Left lung (tissue), 10 donors: ENCODE measurements around the gene TMEM135. TPM values are rescaled to one million over a fixed set of nuclear protein-coding genes. Genes with fewer than 3 reads are reported as not detected.

Source experiments
- ATAC-seq: fragments of 200-7000 bp; cut with Tn5 transposase; one replicate; pipeline ENCODE4 v1.9.1; 2020; ENCODE audit warnings: moderate library complexity
- DNase-seq, 4 donors: peaks; one replicate each; pipeline ENCODE4 v3.0.0-alpha.2; 2013 to 2020
- H3K27ac ChIP-seq, 2 donors: fragments of 200-600 bp; sonication (generic) in 1 of 2; one replicate each; pipeline versions ENCODE4 v1.5.0 to v1.8.0; 2020 to 2021
- H3K27me3 ChIP-seq, 2 donors: fragments of 200-600 bp; sonication (generic) in 1 of 2; one replicate each; pipeline versions ENCODE4 v1.5.0 to v1.8.0; 2020 to 2021
- H3K36me3 ChIP-seq, 2 donors: fragments of 200-600 bp; sonication (generic) in 1 of 2; one replicate each; pipeline versions ENCODE4 v1.5.0 to v1.8.0; 2020 to 2021
- H3K4me1 ChIP-seq, 2 donors: fragments of 200-600 bp; one replicate each; pipeline ENCODE4 v1.8.0; 2021
- H3K4me3 ChIP-seq, 2 donors: fragments of 200-600 bp; sonication (generic) in 1 of 2; one replicate each; pipeline versions ENCODE4 v1.5.0 to v1.8.0; 2020 to 2021; ENCODE audit warnings: mild to moderate bottlenecking in 1 of 2
- H3K9me3 ChIP-seq, 2 donors: fragments of 200-600 bp; sonication (generic) in 1 of 2; one replicate each; pipeline versions ENCODE4 v1.5.0 to v1.8.0; 2020 to 2021
- intact Hi-C, 2 donors: fragments of 100-400 bp; cut with DNase I; formaldehyde crosslinking; loops; one replicate each; pipeline versions ENCODE4 v1.11.2 to v1.14.2; 2022
- polyA plus RNA-seq, 6 donors: library from polyadenylated mRNA; unstranded; fragments of 120-200 nt; gene quantifications; one replicate each; pipeline ENCODE4 v1.2.1, GENCODE V29; 2013; ENCODE audit not compliant: insufficient read length in 6 of 6
- total RNA-seq, 2 donors: library from RNA; stranded (reverse); fragmentation: NEBNext Ultra II Directional; extraction: Animal tissue kit (Norgen Biotek cat#: 25700); gene quantifications; one replicate each; pipeline ENCODE4 v1.2.1, GENCODE V29; 2021
- TF ChIP-seq, protein P1 (sequence below), 2 donors: fragments of 200-600 bp; sonication (generic) in 1 of 2; IDR thresholded peaks; one replicate each; pipeline versions ENCODE4 v1.5.0 to v1.8.0; 2021; ENCODE audit warnings: antibody characterized with exemption in 2 of 2
- donor health status: DM: no; HTN: yes; CAD: no.
- donor health status: DM: no; HTN: no; CAD: no.

Gene TMEM135
- total and polyA plus RNA-seq, 8 donors: 21.3 to 33.4 (median 27.2) TPM

DNA sequence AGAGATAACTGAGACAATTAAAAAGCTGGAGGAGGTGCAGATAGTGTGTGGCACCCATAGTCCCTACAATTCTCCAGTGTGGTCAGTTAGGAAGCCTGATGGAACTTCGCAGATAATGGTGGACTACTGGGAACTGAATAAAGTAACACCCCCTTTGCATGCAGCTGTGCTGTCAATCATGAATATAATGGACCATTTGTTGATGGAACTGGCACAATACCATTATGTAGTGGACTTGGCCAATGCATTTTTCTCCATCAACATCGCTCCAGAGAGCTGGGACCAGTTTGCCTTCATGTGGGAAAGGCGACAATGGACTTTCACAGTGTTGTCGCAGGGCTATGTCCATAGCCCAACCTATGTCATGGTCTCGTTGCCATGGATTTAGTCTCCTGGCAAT, 324.2 kb downstream of the TMEM135 start:
- no peaks in the 10 kb centered on the region for H3K4me1 ChIP-seq
- H3K27ac ChIP-seq: no peak overlapping the region
- intact Hi-C loops: no loop called here
- H3K27me3 ChIP-seq: no peaks in the 10 kb centered on the region
- no peaks in the 10 kb centered on the region for H3K36me3 ChIP-seq
- no peak for DNase-seq
- TF ChIP-seq, protein P1, sequence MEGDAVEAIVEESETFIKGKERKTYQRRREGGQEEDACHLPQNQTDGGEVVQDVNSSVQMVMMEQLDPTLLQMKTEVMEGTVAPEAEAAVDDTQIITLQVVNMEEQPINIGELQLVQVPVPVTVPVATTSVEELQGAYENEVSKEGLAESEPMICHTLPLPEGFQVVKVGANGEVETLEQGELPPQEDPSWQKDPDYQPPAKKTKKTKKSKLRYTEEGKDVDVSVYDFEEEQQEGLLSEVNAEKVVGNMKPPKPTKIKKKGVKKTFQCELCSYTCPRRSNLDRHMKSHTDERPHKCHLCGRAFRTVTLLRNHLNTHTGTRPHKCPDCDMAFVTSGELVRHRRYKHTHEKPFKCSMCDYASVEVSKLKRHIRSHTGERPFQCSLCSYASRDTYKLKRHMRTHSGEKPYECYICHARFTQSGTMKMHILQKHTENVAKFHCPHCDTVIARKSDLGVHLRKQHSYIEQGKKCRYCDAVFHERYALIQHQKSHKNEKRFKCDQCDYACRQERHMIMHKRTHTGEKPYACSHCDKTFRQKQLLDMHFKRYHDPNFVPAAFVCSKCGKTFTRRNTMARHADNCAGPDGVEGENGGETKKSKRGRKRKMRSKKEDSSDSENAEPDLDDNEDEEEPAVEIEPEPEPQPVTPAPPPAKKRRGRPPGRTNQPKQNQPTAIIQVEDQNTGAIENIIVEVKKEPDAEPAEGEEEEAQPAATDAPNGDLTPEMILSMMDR (IDR thresholded peaks at IDR 0.05): no peak
- ATAC-seq: no peak
- H3K4me3 ChIP-seq: no peak overlapping the region
- no peaks in the 10 kb centered on the region for H3K9me3 ChIP-seq

DNA sequence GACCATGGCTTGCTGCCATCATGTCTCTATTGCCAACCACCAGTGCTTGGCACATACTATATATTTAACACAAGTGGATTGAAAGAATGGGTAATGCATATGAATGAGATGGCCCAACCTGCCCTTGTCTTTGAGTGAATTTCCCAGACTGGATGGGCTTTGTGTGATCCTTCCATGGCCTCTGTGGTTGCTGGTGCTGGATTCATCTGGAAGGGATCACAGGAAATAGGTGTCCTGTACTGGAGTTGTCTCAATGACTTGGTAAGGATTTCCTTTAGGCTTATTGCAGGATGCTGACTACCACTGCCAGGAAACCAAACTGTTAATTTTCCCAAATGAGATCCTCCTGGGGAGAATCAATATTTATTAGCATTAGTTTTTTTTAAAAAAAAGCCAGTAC, 328.6 kb downstream of the TMEM135 start:
- TF ChIP-seq, protein P1 (IDR thresholded peaks at IDR 0.05): no peak
- no peak for DNase-seq
- Histone ChIP-seq H3K27ac (no peak overlapping the region), H3K4me1 (no peaks in the 10 kb centered on the region), H3K9me3 (no peaks in the 10 kb centered on the region), H3K27me3 (no peaks in the 10 kb centered on the region), H3K36me3 (no peaks in the 10 kb centered on the region), H3K4me3 (no peak overlapping the region)
- intact Hi-C loops: no loop called here
- ATAC-seq: no peak

DNA sequence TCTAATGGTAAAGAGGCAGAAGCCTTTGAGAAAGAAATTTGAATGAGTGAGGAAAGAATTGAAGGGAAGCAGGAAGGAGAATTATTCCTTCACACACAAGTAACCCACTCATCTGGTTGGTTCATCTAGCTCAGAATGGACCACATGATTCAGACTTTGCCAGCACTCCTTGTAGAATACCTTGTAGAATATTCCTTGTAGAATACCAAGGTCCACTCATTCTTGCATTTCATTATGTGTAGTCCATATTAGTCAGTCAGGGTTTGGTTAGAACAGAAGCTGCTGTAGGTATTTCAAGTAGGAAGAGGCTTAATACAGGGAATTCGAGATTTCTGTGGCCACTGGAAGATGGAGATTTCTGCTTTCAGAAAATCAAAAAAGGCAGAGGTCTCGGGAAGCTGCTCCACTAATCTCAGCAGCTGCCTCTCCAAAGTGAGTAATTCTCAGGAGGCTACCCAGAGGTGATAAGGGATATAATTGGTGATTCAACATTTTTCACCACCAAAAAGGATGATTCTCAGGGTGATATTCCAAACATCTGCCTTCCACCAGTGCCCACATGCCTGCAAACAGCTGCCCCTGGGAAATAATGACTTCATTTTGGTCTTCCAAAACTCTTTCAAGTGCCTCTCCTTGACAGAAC, 329.1 kb downstream of the TMEM135 start:
- Histone ChIP-seq H3K9me3 (no peaks in the 10 kb centered on the region), H3K27me3 (no peaks in the 10 kb centered on the region), H3K4me1 (no peaks in the 10 kb centered on the region), H3K36me3 (no peaks in the 10 kb centered on the region), H3K4me3 (no peak overlapping the region), H3K27ac (no peak overlapping the region)
- intact Hi-C loops: no loop called here
- TF ChIP-seq, protein P1 (IDR thresholded peaks at IDR 0.05): no peak
- DNase-seq: no peak
- no peak for ATAC-seq

DNA sequence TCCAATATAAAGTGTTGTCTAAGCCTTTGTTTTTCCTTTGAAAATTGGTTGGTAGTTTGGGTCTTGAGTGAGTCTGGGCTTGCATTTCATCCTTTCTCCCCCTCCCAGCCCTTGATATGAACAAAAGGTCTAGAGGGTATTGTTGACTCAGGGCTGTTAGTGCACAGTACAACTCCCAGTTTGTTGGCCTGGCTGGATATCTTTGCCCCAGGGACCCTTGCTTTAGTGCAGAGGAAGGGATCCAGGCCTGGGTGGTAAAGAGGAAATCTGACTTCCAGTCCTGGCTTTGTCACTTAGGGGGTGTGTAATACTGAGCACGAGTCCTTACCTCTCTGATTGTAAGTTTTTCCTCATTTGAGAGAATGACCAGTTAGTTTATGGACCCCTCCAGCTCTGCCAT, 330.4 kb downstream of the TMEM135 start:
- Histone ChIP-seq H3K27ac (no peak overlapping the region), H3K9me3 (no peaks in the 10 kb centered on the region), H3K4me3 (no peak overlapping the region), H3K4me1 (no peaks in the 10 kb centered on the region), H3K27me3 (no peaks in the 10 kb centered on the region), H3K36me3 (no peaks in the 10 kb centered on the region)
- DNase-seq (no peak), ATAC-seq (no peak)
- TF ChIP-seq, protein P1 (IDR thresholded peaks at IDR 0.05): no peak
- intact Hi-C loops: no loop called here

DNA sequence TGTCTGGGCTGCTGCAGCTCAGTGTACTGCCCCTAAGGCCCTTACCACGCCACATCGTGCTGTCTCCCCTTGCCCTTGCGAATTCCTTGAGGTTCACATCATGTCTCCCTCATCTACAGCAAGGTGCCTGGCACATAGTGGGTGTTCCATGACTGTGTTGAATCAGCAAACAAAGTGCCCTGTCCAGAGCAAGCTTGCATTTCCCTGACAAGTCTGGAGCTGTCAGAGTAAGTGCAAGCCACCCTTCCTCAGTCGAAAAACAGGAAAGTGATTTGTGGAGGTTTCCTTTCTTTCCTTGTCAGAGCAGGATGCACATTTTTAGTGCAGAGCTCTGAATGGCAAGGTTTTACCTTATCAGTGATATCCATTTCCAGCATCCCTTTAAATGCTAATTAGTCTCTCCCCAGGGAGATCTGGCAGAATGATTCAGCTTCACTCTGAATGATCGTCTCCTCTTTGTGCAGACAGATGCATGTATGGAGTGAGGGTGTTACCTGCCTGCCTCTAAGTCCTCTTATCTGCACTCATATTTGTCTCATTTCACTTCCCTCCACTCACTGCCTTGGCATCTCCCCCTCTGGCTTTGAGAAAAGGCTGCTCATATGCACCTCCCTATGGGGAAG, 331.2 kb downstream of the TMEM135 start:
- DNase-seq (no peak), ATAC-seq (no peak)
- TF ChIP-seq, protein P1 (IDR thresholded peaks at IDR 0.05): no peak
- Histone ChIP-seq H3K4me3 (no peak overlapping the region), H3K27me3 (no peaks in the 10 kb centered on the region), H3K27ac (no peak overlapping the region), H3K9me3 (no peaks in the 10 kb centered on the region), H3K36me3 (no peaks in the 10 kb centered on the region), H3K4me1 (no peaks in the 10 kb centered on the region)
- intact Hi-C loops: no loop called here
